Gastrocnemius medialis (tissue), 4 donors: Measurements from ENCODE around the gene FBXO42.

ENCODE experiments used
- CTCF ChIP-seq, 5 experiments: fragments of 450-650 bp in 3 of 5; fragments of 200-600 bp in 2 of 5; sonication (generic) in 2 of 5; IDR thresholded peaks in 4 of 5; conservative IDR thresholded peaks in 1 of 5; 1 replicate in 4 of 5; 2 replicates in 1 of 5; pipeline ENCODE4 v1.5.1; 2016 to 2019; ENCODE audit warnings: antibody characterized with exemption in 5 of 5, mild to moderate bottlenecking in 3 of 5, moderate library complexity in 3 of 5
- POLR2A ChIP-seq, 2 donors: fragments of 450-650 bp; IDR thresholded peaks; one replicate each; pipeline ENCODE4 v1.6.1; 2017; ENCODE audit warnings: antibody characterized with exemption in 2 of 2, mild to moderate bottlenecking in 2 of 2, moderate library complexity in 2 of 2

GRCh38 chr1:16219968-16220500 is 132.2 kb downstream of the FBXO42 start:
- TF ChIP-seq CTCF (IDR thresholded peaks at IDR 0.05 in 4 of 5, conservative IDR thresholded peaks at IDR 0.05 in 1 of 5) (no peak), POLR2A (IDR thresholded peaks at IDR 0.05) (no peak)
